Gastrocnemius medialis (tissue), 4 donors: ENCODE results near the gene EMC10.

ENCODE experiments used
- CTCF ChIP-seq, 5 experiments: fragments of 450-650 bp in 3 of 5; fragments of 200-600 bp in 2 of 5; sonication (generic) in 2 of 5; IDR thresholded peaks in 4 of 5; conservative IDR thresholded peaks in 1 of 5; 1 replicate in 4 of 5; 2 replicates in 1 of 5; pipeline ENCODE4 v1.5.1; 2016 to 2019; ENCODE audit warnings: antibody characterized with exemption in 5 of 5, mild to moderate bottlenecking in 3 of 5, moderate library complexity in 3 of 5
- POLR2A ChIP-seq, 2 donors: fragments of 450-650 bp; IDR thresholded peaks; one replicate each; pipeline ENCODE4 v1.6.1; 2017; ENCODE audit warnings: antibody characterized with exemption in 2 of 2, mild to moderate bottlenecking in 2 of 2, moderate library complexity in 2 of 2

- TF ChIP-seq CTCF (IDR thresholded peaks at IDR 0.05 in 4 of 5, conservative IDR thresholded peaks at IDR 0.05 in 1 of 5) = no peak
- no peak for TF ChIP-seq POLR2A (IDR thresholded peaks at IDR 0.05)
Measured at GRCh38 chr19:50455992-50456391, 20.3 kb upstream of the EMC10 start.
